Stimulated activated CD4-positive, alpha-beta T cell treated with anti-CD3 and anti-CD28 coated beads, TNF-alpha, amount 100 ng/mL, for 4 hours (primary cell): Measurements from ENCODE around the gene SH2D4B.
"Not testable (repeated sequence)": the region's sequence is repeated elsewhere in the genome, so short reads cannot be mapped to it uniquely, and the experiment has no call there.

ENCODE experiments used
- DNase-seq, 3 experiments: peaks; one replicate each; pipeline ENCODE4 v3.0.0-alpha.2; 2020; ENCODE audit warnings: low read depth in 3 of 3

Gene SH2D4B

DNA sequence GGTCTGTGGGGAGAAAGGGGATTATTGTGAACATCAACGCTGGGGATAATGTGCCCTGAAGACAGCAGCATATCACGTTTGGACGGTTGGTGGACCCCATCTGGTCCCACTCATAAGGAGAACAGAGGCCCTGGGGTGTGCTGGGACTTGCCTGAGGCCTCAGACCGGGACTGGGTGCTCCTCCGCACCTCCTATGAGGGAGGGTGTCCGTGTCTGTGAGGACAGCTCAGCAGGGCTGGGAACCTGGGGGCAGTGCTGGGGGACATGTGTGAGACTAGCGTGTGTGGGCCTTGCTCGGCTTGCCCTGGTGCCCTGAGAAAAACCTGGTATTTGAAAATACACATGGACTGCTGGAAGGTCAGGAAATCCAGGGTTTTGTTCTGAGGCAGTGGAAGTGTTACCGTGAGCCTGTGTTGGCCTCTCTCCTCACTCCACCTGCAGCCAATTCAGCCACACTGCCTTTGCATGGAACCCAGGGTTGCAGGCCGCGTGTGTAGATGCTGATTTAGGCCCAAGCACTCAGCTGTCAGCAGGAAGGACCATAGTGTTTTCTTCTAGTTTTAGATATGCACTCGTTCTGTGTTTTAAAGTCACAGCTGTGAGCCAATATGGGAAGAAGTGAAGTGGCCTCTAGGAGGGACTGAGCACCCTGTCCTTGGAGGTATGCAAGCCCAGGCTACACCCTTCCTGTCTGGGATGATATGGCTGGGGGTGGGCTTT is 13.4 kb upstream of the SH2D4B start:
- DNase-seq = no peak

DNA sequence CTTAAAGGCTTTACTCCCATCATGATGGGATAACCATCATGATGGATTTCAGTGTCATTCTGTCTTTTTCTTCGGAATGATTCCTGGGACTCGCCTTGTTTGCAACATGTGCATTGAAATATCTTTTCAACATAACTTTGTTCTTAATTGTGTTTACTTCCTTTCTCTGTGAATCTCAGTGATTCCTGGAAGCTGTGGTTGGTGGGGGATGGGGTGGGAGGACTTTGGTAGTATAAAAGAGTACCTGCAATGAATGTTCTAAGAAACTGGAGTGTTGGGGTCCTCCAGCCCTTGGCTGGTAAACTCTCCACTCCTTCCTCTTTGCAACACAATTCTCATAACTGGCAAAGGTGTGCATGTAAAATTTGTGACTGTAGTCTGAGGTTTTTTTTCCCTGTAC is 11.5 kb upstream of the SH2D4B start:
- DNase-seq = no peak

DNA sequence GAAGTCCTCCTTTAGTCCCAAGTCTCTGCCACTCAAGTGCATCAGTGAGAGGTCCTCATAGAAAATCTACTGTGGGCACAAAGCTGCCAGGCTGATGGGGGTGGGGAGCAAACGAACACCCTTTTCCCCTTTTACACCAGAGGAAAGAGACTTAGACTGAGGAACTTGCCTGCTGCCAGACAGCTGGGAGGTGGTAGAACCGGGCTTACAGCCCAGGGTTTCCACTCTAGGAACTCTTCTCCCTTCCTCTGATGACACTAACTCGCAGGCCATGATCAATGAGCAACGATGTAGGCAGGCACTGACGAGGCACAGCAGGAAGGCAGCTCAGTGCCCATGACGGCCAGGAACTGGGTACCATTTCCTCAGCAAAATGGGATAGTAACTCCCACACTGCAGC is 11.0 kb upstream of the SH2D4B start:
- DNase-seq = no peak

DNA sequence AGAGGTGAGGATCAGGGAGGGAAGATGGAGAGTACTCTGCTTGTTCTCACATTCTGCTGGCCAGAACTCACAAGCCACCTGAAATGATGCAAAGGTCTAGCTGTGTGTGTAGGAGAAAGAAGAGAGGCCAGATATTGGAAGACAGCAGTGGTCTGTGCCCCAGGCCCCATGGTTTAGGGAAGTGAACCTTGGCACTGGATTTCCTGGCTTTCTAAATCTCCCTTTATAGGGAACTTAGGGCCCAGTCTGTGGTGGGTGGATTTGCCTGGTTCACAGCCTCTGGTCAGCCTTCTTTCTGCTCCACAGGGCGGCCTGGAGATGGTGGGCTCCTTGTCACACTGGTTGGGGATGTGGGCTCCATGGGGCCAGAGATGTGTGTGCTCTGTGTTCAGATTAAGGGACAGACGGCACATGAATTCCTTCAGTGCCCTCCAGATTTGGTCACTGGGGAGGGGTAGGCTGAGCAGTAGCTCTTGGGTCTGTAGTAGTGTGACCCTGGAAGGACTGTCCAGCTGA is 9.5 kb upstream of the SH2D4B start:
- no peak for DNase-seq

DNA sequence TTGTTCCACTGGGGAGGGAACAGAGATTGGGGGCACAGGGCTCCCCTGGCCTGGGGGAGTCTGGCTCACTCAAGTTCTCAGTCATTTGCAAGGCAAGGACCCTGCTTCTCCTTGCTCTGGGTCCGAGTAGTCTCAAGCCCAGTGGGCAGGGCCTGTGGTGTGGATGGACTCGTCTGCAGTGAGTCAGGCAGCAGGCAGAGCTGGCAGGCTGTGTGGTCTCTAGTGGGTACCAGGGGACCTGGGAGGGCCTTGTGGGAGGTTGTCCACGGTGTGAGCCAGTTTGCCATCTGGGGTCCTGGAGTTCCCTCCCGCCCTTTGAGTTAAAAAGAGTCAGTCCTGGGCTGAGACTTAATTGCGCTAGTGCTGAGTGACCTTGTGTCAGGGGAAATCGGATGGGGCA is 8.8 kb upstream of the SH2D4B start:
- no peak for DNase-seq

DNA sequence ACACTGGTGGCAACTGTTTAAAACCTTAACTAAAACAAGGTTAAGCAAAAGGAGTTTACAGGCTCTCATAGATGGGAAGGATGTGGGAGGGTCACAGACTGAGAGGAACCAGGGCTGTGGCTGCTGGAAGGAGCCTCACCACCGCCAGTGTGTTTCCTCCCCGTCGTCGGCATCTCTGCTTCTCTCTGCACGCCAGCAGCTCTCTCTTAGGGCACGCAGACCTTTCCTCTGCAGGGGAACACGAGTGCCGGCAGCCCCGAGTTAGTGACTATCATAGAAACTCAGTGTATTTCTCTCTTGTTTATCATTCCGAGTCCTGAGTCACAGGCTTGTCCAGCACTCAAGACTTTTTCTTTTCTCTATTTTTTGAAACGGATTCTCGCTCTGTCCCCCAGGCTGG is 8.1 kb upstream of the SH2D4B start:
- DNase-seq = no peak

DNA sequence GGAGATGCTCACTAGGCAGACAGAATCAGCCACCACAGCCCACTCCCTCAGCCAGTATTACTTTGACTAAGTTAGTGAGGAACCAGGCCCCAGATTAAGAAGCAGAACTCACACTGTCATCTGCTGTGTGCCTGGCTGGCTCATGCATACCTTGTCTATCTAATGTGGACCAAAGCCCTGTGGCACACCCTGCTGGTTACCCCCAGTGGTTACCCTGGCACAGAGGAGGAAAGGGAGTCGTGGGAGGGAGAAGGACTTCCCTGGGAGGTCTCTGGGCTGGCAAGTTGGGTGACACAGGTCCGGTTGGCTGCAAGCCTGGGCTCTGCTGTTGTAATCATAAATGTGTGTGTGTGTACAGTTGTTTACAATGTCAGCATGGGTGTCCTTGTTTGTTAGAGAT is 7.5 kb upstream of the SH2D4B start:
- peak in 1 of 3 experiments; percentile 23 for DNase-seq

DNA sequence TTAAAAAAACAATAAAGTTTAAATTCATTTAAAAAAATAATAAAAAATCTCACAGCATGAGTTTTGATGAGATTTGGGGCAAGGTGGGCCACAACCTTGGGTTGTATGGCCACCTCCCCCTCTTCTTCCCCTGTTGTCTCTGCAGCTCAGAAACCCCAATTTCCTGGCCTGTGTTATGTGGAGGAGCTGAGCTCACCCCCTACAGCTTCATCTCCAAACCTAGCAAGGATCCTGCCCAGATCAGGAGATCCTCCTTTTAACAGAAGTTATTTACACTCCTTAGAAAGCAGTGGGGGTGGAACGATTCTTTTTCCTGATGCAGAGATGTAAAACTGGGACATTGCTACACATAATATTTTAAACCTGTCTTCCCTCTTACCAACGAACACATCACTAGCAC is 6.9 kb upstream of the SH2D4B start:
- no peak for DNase-seq

DNA sequence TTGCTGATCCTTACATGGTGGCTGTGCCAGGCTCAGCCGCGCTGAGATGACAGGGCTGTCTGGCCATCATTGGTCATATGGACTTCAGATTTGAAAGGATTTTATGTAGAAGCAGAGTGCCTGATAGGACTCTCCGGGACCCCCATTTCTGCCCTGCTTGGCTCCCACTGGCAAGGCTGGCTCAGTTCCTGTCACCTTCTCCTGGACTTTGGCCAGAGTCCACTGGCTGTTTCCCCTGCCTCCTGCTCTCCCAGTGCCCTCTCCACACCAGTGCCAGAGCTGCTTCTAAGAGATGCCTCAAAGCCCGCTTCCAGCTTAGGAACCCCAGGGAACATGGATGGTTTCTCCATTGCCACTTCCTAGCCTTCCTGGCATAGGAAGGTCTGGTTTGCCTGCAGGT is 5.1 kb upstream of the SH2D4B start:
- no peak for DNase-seq

DNA sequence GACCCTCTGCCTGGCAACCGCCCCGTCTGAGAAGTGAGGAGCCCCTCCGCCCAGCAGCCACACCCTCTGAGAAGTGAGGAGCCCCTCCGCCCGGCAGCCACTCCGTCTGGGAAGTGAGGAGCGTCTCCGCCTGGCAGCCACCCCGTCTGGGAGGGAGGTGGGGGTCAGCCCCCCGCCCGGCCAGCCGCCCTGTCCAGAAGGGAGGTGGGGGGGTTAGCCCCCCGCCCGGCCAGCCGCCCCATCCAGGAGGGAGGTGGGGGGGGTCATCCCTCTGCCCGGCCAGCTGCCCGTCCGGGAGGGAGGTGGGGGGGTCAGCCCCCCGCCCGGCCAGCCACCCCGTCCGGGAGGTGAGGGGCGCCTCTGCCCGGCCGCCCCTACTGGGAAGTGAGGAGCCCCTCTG is 3.6 kb upstream of the SH2D4B start:
- DNase-seq = not testable (repeated sequence)

DNA sequence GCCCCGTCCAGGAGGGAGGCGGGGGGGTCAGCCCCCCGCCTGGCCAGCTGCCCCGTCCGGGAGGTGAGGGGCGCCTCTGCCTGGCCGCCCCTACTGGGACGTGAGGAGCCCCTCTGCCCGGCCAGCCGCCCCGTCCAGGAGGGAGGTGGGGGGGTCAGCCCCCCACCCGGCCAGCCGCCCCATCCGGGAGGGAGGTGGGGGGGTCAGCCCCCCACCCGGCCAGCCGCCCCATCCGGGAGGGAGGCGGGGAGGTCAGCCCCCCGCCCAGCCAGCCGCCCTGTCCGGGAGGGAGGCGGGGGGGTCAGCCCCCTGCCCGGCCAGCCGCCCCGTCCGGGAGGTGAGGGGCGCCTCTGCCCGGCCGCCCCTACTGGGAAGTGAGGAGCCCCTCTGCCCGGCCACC is 3.1 kb upstream of the SH2D4B start:
- not testable (repeated sequence) for DNase-seq

DNA sequence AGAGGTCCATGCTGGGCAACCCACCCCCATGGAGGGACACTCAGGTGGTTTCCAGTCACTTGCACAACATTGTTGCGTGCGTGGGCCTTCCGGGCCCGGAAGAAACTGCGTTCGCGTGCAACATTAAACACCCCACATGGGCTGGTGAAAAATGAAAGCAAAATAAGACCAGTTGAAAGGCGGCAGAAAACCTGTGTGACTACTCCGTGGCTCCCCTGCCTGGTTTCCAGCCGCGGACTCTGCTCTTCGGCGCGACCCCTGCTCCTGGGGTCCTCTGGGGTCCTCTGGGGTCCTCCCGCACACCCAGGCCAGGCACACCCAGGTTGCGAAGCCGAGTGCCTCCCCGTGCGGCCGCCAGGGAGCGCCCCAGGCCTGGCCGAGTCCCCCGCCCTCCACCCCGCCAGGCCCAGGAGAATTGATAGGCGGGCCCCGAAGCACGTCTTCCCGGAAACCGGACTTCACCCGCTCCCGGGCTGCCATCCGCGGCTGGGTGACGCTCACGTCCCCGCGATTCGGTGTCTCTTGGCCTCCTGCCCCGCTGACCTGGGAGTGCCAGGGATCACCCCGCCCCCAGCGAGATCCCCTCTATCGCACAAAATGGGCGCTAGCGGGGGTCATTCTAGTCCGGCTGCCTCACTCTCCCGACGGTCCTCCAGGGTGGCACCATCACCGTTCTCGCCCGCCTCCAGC is 1.9 kb upstream of the SH2D4B start:
- peak; percentile 55 to 63 (median 62) for DNase-seq

DNA sequence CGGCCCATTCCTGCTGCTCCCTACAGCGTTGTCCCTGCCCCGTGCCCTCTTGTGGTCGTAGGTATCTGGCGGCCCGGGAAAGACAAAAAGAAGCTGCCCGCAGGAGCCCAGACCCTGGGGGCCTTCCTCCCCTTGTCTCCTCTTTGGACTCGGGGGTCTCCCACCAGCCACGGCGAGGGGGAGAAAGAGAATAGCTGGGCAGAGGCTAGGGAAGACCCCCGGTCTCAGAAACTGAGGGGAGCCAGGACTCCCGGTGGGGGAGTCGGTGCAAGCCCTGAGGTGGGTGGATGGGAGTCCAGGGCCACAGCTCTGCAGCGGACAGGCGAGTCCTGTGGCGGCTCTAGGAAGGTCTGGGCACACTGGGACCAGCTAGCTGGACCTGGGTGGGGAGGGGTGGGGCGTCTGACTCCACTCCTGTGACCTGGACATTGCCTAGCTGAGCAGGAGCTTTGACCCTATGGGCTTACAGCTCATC is 1.3 kb upstream of the SH2D4B start:
- no peak for DNase-seq

DNA sequence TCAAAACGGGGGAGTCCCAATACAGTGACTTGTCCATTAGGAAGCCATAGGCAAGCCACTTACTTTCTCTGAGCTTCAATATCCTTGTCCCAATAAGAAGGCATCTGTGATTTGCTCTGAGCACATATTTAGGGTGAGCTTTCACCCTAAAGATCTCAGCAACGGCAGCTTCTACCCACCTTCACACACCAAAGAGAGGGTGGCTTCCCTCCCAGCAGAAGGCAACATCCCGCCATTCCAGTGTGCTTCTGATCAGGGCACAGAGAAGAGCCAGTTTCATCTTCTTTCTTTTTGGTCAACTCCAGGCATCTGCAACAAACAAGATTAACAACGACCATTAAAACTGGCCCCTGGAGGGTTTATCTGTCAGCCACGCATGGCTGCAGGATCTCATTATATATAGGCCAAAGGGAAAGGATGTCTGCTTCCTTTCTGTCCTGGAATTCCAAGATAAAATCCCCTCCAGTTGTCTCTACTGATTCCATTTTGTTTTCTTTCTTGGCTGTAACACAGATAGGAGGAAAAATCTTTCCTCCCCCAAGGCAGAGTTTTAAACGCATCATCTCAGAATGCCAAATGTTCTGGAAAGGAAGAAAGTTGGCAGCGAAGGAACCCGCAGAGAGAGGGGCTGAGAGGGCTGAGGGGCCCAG is 491 bp upstream of the SH2D4B start:
- DNase-seq = no peak

DNA sequence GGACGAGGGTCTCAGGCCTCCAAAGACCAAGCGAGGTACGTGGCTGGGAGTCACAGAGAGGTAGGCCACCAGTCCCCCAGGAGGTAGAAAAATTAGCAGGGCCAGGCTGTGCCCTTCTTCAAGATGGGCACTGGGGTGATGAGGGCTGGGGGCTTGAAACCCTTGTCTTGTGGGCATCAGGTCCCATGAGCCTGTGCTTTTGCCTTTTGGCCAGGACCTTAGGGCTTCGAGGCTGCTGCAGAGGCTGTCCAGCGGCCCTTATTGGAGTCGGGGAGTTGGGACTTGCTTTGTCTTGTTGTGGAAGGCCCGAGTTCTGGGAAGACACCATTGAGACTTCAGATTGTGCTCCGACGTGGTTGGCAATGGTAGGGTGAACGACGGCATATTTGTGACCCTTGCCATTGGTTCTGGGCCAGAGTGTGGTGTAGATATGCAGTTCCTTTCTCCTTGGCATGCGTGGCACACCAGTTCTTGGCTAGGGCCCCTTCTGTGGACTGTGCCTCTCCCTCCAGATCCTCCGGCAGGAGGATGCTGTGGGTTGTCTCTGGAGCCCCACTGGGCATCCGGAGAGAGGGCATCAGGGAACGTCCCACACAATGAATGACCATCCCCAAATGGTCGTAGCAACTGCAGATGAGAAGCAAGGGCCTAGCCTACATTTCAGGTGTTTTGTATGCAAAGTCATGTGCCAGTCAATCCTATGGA is 931 bp downstream of the SH2D4B start:
- no peak for DNase-seq

DNA sequence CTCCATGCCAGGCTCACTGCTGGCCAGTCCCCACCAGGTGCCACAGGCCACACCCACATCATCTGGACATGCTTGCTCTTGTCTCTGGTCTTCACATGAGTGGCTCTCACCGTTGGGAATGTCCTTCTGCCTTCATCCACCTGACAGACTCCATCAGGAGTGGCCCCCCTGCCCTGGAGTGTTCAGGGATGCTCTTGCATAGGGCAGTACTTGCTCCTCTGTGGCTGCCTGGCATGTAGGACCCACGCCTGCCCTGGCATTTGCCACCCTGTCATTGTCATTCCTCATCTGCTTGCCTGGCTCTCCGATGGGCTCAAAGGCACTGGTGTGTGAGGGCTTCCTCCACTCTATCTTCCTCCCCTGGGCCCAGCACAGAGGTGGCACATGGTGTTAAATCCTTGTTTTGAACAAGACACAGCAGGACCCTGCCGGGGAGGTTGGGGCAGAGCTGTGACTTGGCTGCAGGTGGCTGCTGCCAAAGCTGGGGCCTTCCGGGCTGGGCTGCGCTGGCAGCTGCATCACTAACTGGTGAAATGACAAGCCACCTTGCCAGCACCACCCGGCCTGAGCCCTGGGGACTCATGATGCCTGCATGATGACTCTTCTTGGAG is 1.8 kb downstream of the SH2D4B start:
- no peak for DNase-seq

DNA sequence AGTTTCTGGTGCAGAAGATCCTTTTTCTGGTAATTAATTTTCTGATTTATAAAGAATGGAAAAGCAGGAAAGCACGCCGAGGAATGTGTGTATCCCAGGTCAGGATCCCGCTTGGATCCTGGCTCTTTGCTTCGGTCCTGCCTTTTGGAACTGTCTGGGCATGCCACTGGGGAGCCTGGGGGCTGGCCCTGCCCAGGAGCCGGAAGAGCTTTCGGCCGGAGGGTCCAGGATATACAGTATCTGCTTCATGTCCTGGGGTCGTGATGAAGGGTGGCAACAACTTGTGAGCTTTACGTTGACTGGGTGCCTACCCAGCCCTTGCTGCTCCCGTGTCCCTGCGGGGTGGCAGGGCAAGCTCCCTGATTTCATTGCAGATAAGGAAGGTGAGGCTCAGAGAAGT is 2.4 kb downstream of the SH2D4B start:
- DNase-seq = no peak

DNA sequence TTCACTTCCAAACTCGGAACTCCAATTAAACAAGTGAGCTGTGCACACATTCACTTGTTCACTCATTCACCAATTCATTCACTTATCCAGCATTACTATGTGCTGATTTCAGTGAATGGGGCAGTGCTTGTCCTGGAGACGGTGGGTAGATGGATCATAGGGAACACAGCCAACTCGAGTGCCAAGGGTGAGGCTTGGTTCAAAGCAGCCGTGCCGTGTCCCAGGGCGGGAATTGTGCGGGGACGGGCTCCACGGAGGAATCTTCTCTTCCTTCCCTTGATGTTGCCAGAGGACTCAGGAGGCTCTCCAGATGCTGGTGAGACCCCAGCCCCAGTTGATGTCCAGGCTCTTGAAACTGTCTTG is 2.9 kb downstream of the SH2D4B start:
- DNase-seq = no peak

DNA sequence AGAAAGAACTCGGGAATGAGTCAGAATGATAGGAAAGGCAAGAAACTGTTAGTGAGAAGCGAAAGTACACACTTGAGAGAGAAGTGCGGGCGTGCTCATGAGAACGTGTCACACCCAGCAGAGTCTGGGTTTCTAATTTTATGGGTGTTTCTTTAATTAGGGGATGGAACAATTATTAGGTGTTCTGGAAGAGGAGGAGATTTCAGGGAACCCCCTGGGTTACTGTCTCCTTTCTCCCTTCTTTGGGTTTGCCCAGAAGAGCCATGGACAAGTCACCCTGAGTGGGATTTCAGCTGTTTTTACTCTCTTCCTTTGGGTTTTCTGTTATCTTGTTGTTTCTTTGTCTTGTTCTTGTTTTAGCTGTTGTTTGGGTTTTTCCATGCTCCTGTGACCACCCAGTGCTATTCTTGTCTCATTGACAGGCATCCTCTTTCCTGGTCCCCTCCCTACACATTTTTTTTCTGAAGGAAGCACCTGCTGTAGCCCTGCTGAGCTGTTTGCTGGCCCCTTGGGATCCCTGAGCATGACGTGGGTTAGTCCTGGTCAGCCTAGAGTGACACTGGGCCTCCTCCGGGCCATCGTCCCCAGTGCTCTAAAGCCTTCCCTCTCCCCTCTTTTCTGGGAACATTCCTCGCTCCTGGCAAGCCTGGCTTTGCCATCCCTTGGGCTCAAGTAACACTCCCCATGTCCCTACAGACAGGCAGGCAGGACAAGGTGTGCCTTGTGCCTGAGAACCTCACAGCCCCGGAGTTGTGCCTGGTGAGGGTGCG is 3.5 kb downstream of the SH2D4B start:
- DNase-seq = no peak

DNA sequence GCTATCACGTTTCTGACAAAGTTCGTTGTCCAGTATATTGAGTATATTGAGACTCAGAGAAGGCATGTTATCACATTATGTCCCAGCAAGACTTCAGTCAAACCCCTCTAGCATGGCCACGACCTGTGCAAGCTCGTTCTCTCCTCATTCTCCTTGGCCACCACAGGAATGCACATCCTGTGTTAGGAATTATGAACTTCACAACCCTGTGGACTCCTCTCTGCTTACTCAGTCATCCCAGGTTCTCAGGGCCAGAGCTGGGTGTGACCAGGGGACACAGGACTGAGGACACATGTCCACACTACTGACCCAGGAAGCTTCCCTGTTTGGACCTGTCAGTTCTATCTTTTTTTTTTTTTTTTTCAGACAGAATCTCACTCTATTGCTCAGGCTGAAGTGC is 4.4 kb downstream of the SH2D4B start:
- no peak for DNase-seq
